ENCODE results near the gene NTN4. TPM values are rescaled to one million over a fixed set of nuclear protein-coding genes. Genes with fewer than 3 reads are reported as not detected.
"Not testable (repeated sequence)": the region's sequence is repeated elsewhere in the genome, so short reads cannot be mapped to it uniquely, and the experiment has no call there.

NTN4 gene
- total and polyA plus RNA-seq, 9 donors: 16.0 to 101 (median 54.2) TPM

- Histone ChIP-seq H3K9me3 (no peaks in the 10 kb centered on the region), H3K4me3 (no peak overlapping the region), H3K27ac (no peak overlapping the region), H3K36me3 (no peaks in the 10 kb centered on the region), H3K4me1 (ENCODE audit: insufficient read depth) (peaks cover 4% of the 10 kb centered on the region), H3K27me3 (no peaks in the 10 kb centered on the region)
- 47 to 52% (median 49%) methylated on average over 7 of the region's 7 CpGs for WGBS, 3 donors
- intact Hi-C loops (cut with DNase I): loop anchor here in 2 of 4 donors (5.0 to 10.0 kb wide), 2 partner anchors 188 to 190 kb away; no protein-coding TSS in a partner anchor
- TF ChIP-seq EP300 (IDR thresholded peaks at IDR 0.05): no peak
- TF ChIP-seq POLR2A (IDR thresholded peaks at IDR 0.05): no peak
- no peak for TF ChIP-seq CTCF (IDR thresholded peaks at IDR 0.05)
- DNase-seq: no peak
These were observed 166.0 kb downstream of the NTN4 start for GRCh38 chr12:95624589-95624988.

GRCh38 chr12:95623554-95624170, 166.9 kb downstream of the NTN4 start:
- Histone ChIP-seq H3K36me3 (no peaks in the 10 kb centered on the region), H3K27me3 (no peaks in the 10 kb centered on the region), H3K9me3 (no peaks in the 10 kb centered on the region), H3K27ac (no peak overlapping the region), H3K4me1 (ENCODE audit: insufficient read depth) (peaks cover 1% of the 10 kb centered on the region), H3K4me3 (no peak overlapping the region)
- 61 to 67% (median 64%) methylated on average over 18 of the region's 18 CpGs for WGBS, 3 donors
- DNase-seq: peak; percentile 62 to 81 (median 74)
- intact Hi-C loops (cut with DNase I): loop anchor here in 2 of 4 donors (5.0 to 10.0 kb wide), 2 partner anchors 189 to 191 kb away; no protein-coding TSS in a partner anchor
- TF ChIP-seq CTCF (IDR thresholded peaks at IDR 0.05) (peak; percentile 22 to 58 (median 41)), EP300 (IDR thresholded peaks at IDR 0.05) (no peak)

GRCh38 chr12:95622879-95623278, 167.7 kb downstream of the NTN4 start:
- TF ChIP-seq EP300 (IDR thresholded peaks at IDR 0.05): no peak
- Histone ChIP-seq H3K4me1 (ENCODE audit: insufficient read depth) (peaks cover 1% of the 10 kb centered on the region), H3K4me3 (no peak overlapping the region), H3K36me3 (no peaks in the 10 kb centered on the region), H3K27ac (no peak overlapping the region), H3K27me3 (no peaks in the 10 kb centered on the region), H3K9me3 (no peaks in the 10 kb centered on the region)
- intact Hi-C loops (cut with DNase I): loop anchor here in 2 of 4 donors (5.0 to 10.0 kb wide), 2 partner anchors 189 to 192 kb away; no protein-coding TSS in a partner anchor
- WGBS, 3 donors: 95 to 97% (median 96%) methylated on average over 3 of the region's 3 CpGs
- DNase-seq: no peak

GRCh38 chr12:95621725-95622124, 168.8 kb downstream of the NTN4 start:
- WGBS, 3 donors: 89 to 95% (median 92%) methylated on average over 6 of the region's 6 CpGs
- intact Hi-C loops (cut with DNase I): loop anchor here in 2 of 4 donors (5.0 to 10.0 kb wide), 2 partner anchors 191 to 193 kb away; no protein-coding TSS in a partner anchor
- TF ChIP-seq POLR2A (IDR thresholded peaks at IDR 0.05) (no peak), CTCF (IDR thresholded peaks at IDR 0.05) (no peak), EP300 (IDR thresholded peaks at IDR 0.05) (no peak)

GRCh38 chr12:95620171-95620570, 170.4 kb downstream of the NTN4 start:
- Histone ChIP-seq H3K4me3 (no peak overlapping the region), H3K36me3 (no peaks in the 10 kb centered on the region), H3K4me1 (ENCODE audit: insufficient read depth) (peaks cover 1% of the 10 kb centered on the region), H3K27ac (no peak overlapping the region), H3K9me3 (no peaks in the 10 kb centered on the region), H3K27me3 (no peaks in the 10 kb centered on the region)
- no peak for DNase-seq
- intact Hi-C loops (cut with DNase I): loop anchor here in 2 of 4 donors (5.0 to 10.0 kb wide), 2 partner anchors 192 to 195 kb away; no protein-coding TSS in a partner anchor
- WGBS, 3 donors: 78 to 87% (median 81%) methylated on average over 4 of the region's 4 CpGs
- TF ChIP-seq POLR2A (IDR thresholded peaks at IDR 0.05): no peak
- TF ChIP-seq EP300 (IDR thresholded peaks at IDR 0.05): no peak
- no peak for TF ChIP-seq CTCF (IDR thresholded peaks at IDR 0.05)

More at GRCh38 chr12:95621725-95622124, 168.8 kb downstream of the NTN4 start:
- no peak for DNase-seq
- no peaks in the 10 kb centered on the region for H3K27me3 ChIP-seq
- H3K4me3 ChIP-seq: no peak overlapping the region
- peaks cover 1% of the 10 kb centered on the region for H3K4me1 ChIP-seq (ENCODE audit: insufficient read depth)
- H3K36me3 ChIP-seq: no peaks in the 10 kb centered on the region
- H3K27ac ChIP-seq: no peak overlapping the region
- H3K9me3 ChIP-seq: no peaks in the 10 kb centered on the region

- H3K27me3 ChIP-seq; DNase-seq; H3K4me1 ChIP-seq (ENCODE audit: insufficient read depth); H3K36me3 ChIP-seq; H3K4me3 ChIP-seq; intact Hi-C loops (cut with DNase I); H3K9me3 ChIP-seq; H3K27ac ChIP-seq: not testable (repeated sequence)
- WGBS, 3 donors: 77 to 82% (median 79%) methylated on average over 7 of the region's 7 CpGs
These were observed 174.1 kb downstream of the NTN4 start for GRCh38 chr12:95616470-95616869.

Data from ovary (tissue), 9 donors.